Neural crest cell (in vitro differentiated cells): Measurements from ENCODE around the gene DXO. TPM values are rescaled to one million over a fixed set of nuclear protein-coding genes. Genes with fewer than 3 reads are reported as not detected.
"Not testable (repeated sequence)": the region's sequence is repeated elsewhere in the genome, so short reads cannot be mapped to it uniquely, and the experiment has no call there.

ENCODE experiments used
- DNase-seq: peaks from one replicate; pipeline ENCODE4 v3.0.0; 2021; ENCODE audit warnings: low read depth, mixed read lengths, low spot score
- H3K27ac Mint-ChIP-seq: one replicate; pipeline ENCODE4 v1.8.0; 2021; ENCODE audit warnings: mild to moderate bottlenecking, mixed read lengths; ENCODE audit not compliant: unreplicated experiment
- H3K27me3 Mint-ChIP-seq: 2 replicates; pipeline ENCODE4 v1.8.0; 2021; ENCODE audit warnings: low read depth, mild to moderate bottlenecking, mixed read lengths
- H3K36me3 Mint-ChIP-seq: 2 replicates; pipeline ENCODE4 v1.8.0; 2021; ENCODE audit warnings: low read depth, mild to moderate bottlenecking, mixed read lengths
- H3K4me1 Mint-ChIP-seq: 2 replicates; pipeline ENCODE4 v1.8.0; 2021; ENCODE audit warnings: mixed read lengths
- H3K4me3 Mint-ChIP-seq: one replicate; pipeline ENCODE4 v1.8.0; 2021; ENCODE audit warnings: mild to moderate bottlenecking, mixed read lengths
- H3K9me3 Mint-ChIP-seq: 2 replicates; pipeline ENCODE4 v1.8.0; 2021; ENCODE audit warnings: mixed read lengths
- CTCF ChIP-seq: fragments of 200-600 bp; sonication (generic); conservative IDR thresholded peaks from 2 replicates; pipeline ENCODE4 v1.5.0; 2021; ENCODE audit warnings: antibody characterized with exemption, mild to moderate bottlenecking
- total RNA-seq: library from RNA; stranded (reverse); gene quantifications from 2 replicates; pipeline ENCODE4 v1.2.1, GENCODE V29; 2021

The DXO gene
- total RNA-seq, 1 donor from 2014 or later = 26.6 TPM

GRCh38 chr6:31978831-31979230, 6.9 kb upstream of the DXO start:
- no peaks in the 10 kb centered on the region for H3K9me3 Mint-ChIP-seq
- no peak overlapping the region for H3K4me3 Mint-ChIP-seq
- H3K27me3 Mint-ChIP-seq = no peaks in the 10 kb centered on the region
- peaks cover under 1% of the 10 kb centered on the region for H3K4me1 Mint-ChIP-seq
- no peak for TF ChIP-seq CTCF
- no peak for DNase-seq
- H3K27ac Mint-ChIP-seq = no peak overlapping the region
- H3K36me3 Mint-ChIP-seq = peaks cover 10% of the 10 kb centered on the region

GRCh38 chr6:31977816-31978431, 6.0 kb upstream of the DXO start:
- peaks cover 10% of the 10 kb centered on the region for H3K4me1 Mint-ChIP-seq
- TF ChIP-seq CTCF = no peak
- no peak for DNase-seq
- H3K9me3 Mint-ChIP-seq = no peaks in the 10 kb centered on the region
- no peaks in the 10 kb centered on the region for H3K27me3 Mint-ChIP-seq
- no peak overlapping the region for H3K27ac Mint-ChIP-seq
- peaks cover 16% of the 10 kb centered on the region for H3K36me3 Mint-ChIP-seq
- H3K4me3 Mint-ChIP-seq = no peak overlapping the region

- not testable (repeated sequence) for H3K9me3 Mint-ChIP-seq, H3K27me3 Mint-ChIP-seq, H3K27ac Mint-ChIP-seq, DNase-seq, H3K4me3 Mint-ChIP-seq
- Mint-ChIP-seq H3K36me3 (peaks cover 20% of the 10 kb centered on the region), H3K4me1 (peaks cover 25% of the 10 kb centered on the region)
These were observed 4.1 kb upstream of the DXO start for GRCh38 chr6:31976065-31976464.

GRCh38 chr6:31972709-31973350, 892 bp upstream of the DXO start:
- peak overlapping the region; percentile 100 for H3K27ac Mint-ChIP-seq
- TF ChIP-seq CTCF = no peak
- peaks cover 33% of the 10 kb centered on the region for H3K4me1 Mint-ChIP-seq
- DNase-seq = no peak
- no peaks in the 10 kb centered on the region for H3K27me3 Mint-ChIP-seq
- peak overlapping the region; percentile 100 for H3K4me3 Mint-ChIP-seq
- H3K9me3 Mint-ChIP-seq = no peaks in the 10 kb centered on the region
- H3K36me3 Mint-ChIP-seq = peaks cover 25% of the 10 kb centered on the region

GRCh38 chr6:31971279-31971992, 502 bp downstream of the DXO start:
- TF ChIP-seq CTCF = no peak
- Mint-ChIP-seq H3K27ac (peak overlapping the region; percentile 100), H3K36me3 (peaks cover 21% of the 10 kb centered on the region), H3K9me3 (no peaks in the 10 kb centered on the region), H3K4me3 (peak overlapping the region; percentile 100), H3K27me3 (no peaks in the 10 kb centered on the region), H3K4me1 (peaks cover 33% of the 10 kb centered on the region)
- DNase-seq = no peak
